SIG-M5 treated with dmso at 0.1 percent for 504 hours (cell line): ENCODE results near the gene PRDM16.

Experiments
- DNase-seq: peaks from one replicate; lab custom pipeline; 2025; ENCODE audit not compliant: unreplicated experiment; lab: John Stamatoyannopoulos, UW

Gene PRDM16

GRCh38 chr1:3314491-3315381, 245.7 kb downstream of the PRDM16 start:
- DNase-seq = no peak

GRCh38 chr1:3315399-3316339, 246.7 kb downstream of the PRDM16 start:
- DNase-seq = no peak

GRCh38 chr1:3316340-3316943, 247.4 kb downstream of the PRDM16 start:
- DNase-seq = peak; percentile 0

- DNase-seq = no peak
These were observed 248.5 kb downstream of the PRDM16 start for GRCh38 chr1:3317456-3317855.

GRCh38 chr1:3318329-3318728, 249.3 kb downstream of the PRDM16 start:
- DNase-seq = no peak

GRCh38 chr1:3319874-3320245, 250.9 kb downstream of the PRDM16 start:
- peak; percentile 55 for DNase-seq

GRCh38 chr1:3320246-3321152, 251.5 kb downstream of the PRDM16 start:
- no peak for DNase-seq

- no peak for DNase-seq
These were observed 252.8 kb downstream of the PRDM16 start for GRCh38 chr1:3321559-3322449.

- no peak for DNase-seq
These were observed 253.5 kb downstream of the PRDM16 start for GRCh38 chr1:3322450-3323020.

- DNase-seq = no peak
These were observed 254.2 kb downstream of the PRDM16 start for GRCh38 chr1:3323021-3323795.

GRCh38 chr1:3323796-3324703, 255.0 kb downstream of the PRDM16 start:
- DNase-seq = no peak

- no peak for DNase-seq
These were observed 255.9 kb downstream of the PRDM16 start for GRCh38 chr1:3324704-3325535.

GRCh38 chr1:3326516-3327388, 257.7 kb downstream of the PRDM16 start:
- DNase-seq = no peak

- DNase-seq = no peak
These were observed 258.3 kb downstream of the PRDM16 start for GRCh38 chr1:3327389-3327702.

GRCh38 chr1:3327936-3328590, 259.1 kb downstream of the PRDM16 start:
- no peak for DNase-seq
